Testis (tissue), 2 donors: ENCODE measurements around the gene OXA1L.

ENCODE experiments used
- POLR2A ChIP-seq: fragments of 450-650 bp; IDR thresholded peaks from one replicate; pipeline ENCODE4 v1.6.1; 2017; ENCODE audit warnings: antibody characterized with exemption, mild to moderate bottlenecking, moderate library complexity
- TF ChIP-seq, protein P1 (sequence below), 3 experiments: fragments of 450-650 bp in 2 of 3; fragments of 200-600 bp in 1 of 3; sonication (generic) in 1 of 3; IDR thresholded peaks; one replicate each; pipeline ENCODE4 v1.5.1; 2016 to 2019; ENCODE audit warnings: antibody characterized with exemption in 3 of 3, mild to moderate bottlenecking in 2 of 3, moderate library complexity in 1 of 3

DNA sequence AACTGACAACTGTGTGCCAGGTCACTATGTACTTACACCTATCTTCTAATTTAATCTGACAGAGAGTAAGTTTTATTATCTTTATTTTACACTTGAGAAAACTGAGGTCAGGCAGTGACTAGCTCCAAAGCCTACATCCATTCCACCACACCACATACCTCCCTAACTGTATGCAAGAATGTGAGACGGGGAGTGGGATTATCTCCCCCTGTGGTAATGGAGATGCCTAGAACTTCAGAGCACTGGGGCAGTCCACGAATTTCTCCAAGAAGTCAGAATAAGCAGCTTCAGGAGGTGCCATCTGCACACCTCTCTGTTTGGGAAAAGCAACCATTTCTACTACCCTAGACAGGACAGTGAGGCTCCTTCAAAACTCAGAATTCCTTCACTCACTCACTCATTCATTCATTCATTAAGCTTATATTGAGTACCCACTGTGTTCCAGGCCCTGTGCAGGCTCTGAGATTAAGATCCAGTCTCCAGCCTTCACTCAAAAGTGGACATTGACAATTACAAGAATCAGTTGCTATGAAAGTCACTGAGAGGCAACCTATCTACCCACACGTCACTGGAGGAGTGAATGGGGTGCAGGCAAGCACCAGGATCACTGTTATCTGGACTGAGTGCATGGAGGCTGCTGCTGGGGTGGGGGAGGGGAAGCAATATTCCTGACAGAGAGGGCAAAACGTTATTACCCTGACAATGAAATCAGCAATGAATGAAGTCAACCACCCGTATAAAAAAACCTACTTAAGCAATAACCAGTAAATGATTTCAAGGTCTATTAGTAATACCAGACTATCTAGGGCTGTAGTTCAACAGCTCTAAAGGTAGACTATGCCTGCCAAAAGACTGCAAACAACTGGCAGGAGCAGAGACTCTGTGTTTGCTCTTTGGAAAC is 30.8 kb downstream of the OXA1L start:
- TF ChIP-seq, protein P1, sequence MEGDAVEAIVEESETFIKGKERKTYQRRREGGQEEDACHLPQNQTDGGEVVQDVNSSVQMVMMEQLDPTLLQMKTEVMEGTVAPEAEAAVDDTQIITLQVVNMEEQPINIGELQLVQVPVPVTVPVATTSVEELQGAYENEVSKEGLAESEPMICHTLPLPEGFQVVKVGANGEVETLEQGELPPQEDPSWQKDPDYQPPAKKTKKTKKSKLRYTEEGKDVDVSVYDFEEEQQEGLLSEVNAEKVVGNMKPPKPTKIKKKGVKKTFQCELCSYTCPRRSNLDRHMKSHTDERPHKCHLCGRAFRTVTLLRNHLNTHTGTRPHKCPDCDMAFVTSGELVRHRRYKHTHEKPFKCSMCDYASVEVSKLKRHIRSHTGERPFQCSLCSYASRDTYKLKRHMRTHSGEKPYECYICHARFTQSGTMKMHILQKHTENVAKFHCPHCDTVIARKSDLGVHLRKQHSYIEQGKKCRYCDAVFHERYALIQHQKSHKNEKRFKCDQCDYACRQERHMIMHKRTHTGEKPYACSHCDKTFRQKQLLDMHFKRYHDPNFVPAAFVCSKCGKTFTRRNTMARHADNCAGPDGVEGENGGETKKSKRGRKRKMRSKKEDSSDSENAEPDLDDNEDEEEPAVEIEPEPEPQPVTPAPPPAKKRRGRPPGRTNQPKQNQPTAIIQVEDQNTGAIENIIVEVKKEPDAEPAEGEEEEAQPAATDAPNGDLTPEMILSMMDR (IDR thresholded peaks at IDR 0.05): no peak
- no peak for TF ChIP-seq POLR2A
